HG03097 (cell line): ENCODE results near the gene IL20.

Experiments
- ATAC-seq: cut with Tn5 transposase; IDR thresholded peaks from one replicate; pipeline ENCODE4 v1.9.1; 2021; ENCODE audit not compliant: unreplicated experiment, low FRiP score

Gene IL20

GRCh38 chr1:206873603-206874188 lies 8.3 kb downstream of the IL20 start:
- no peak for ATAC-seq

GRCh38 chr1:206875752-206876377 lies 10.4 kb downstream of the IL20 start:
- ATAC-seq = no peak

- no peak for ATAC-seq
Measured at GRCh38 chr1:206878456-206878855, 13.0 kb downstream of the IL20 start.

GRCh38 chr1:206880314-206880713 lies 14.9 kb downstream of the IL20 start:
- ATAC-seq = no peak

GRCh38 chr1:206882555-206882954 lies 17.1 kb downstream of the IL20 start:
- no peak for ATAC-seq

GRCh38 chr1:206883160-206883559 lies 17.7 kb downstream of the IL20 start:
- ATAC-seq = no peak

GRCh38 chr1:206883876-206884275 lies 18.5 kb downstream of the IL20 start:
- no peak for ATAC-seq

GRCh38 chr1:206885341-206886060 lies 20.1 kb downstream of the IL20 start:
- no peak for ATAC-seq

GRCh38 chr1:206886831-206887230 lies 21.4 kb downstream of the IL20 start:
- ATAC-seq = no peak

- no peak for ATAC-seq
Measured at GRCh38 chr1:206887701-206888100, 22.3 kb downstream of the IL20 start.

GRCh38 chr1:206890125-206891060 lies 25.0 kb downstream of the IL20 start:
- no peak for ATAC-seq

GRCh38 chr1:206891412-206891811 lies 26.0 kb downstream of the IL20 start:
- ATAC-seq = no peak

GRCh38 chr1:206892351-206892984 lies 27.0 kb downstream of the IL20 start:
- no peak for ATAC-seq

GRCh38 chr1:206893380-206893779 lies 28.0 kb downstream of the IL20 start:
- ATAC-seq = no peak

- ATAC-seq = no peak
Measured at GRCh38 chr1:206895325-206895724, 29.9 kb downstream of the IL20 start.

- no peak for ATAC-seq
Measured at GRCh38 chr1:206895837-206896242, 30.4 kb downstream of the IL20 start.

- ATAC-seq = no peak
Measured at GRCh38 chr1:206896261-206896660, 30.8 kb downstream of the IL20 start.

- ATAC-seq = no peak
Measured at GRCh38 chr1:206897175-206897574, 31.8 kb downstream of the IL20 start, which contains the start of gene IL24. IL24 (plus strand) TSS chr1:206897443; CDS start chr1:206897833, 390 bp downstream.

GRCh38 chr1:206898089-206898914 lies 32.9 kb downstream of the IL20 start:
- no peak for ATAC-seq
